Measurements from ENCODE around the gene LIF. TPM values are rescaled to one million over a fixed set of nuclear protein-coding genes. Genes with fewer than 3 reads are reported as not detected.

The LIF gene
- total and polyA plus RNA-seq, 5 experiments from 2014 or later = not detected

- Mint-ChIP-seq H3K4me3 (no peak overlapping the region), H3K4me1 (peaks cover 36 to 70% (median 67%) of the 10 kb centered on the region in 4 donors), H3K27ac (peak overlapping the region in 8 of 10 donors; percentile 1 to 86 (median 47)), H3K36me3 (no peaks in the 10 kb centered on the region), H3K27me3 (no peaks in the 10 kb centered on the region), H3K9me3 (no peaks in the 10 kb centered on the region)
- POLR2A ChIA-PET = no interaction called here
- no peak for ATAC-seq
- no peak for DNase-seq
Measured at GRCh38 chr22:30225220-30225927, 21.2 kb downstream of the LIF start.

- H3K4me3 Mint-ChIP-seq = no peak overlapping the region
- no peaks in the 10 kb centered on the region for H3K36me3 Mint-ChIP-seq
- H3K27me3 Mint-ChIP-seq = no peaks in the 10 kb centered on the region
- no peaks in the 10 kb centered on the region for H3K9me3 Mint-ChIP-seq
- POLR2A ChIA-PET = no interaction called here
- DNase-seq (no peak), ATAC-seq (no peak)
- H3K4me1 Mint-ChIP-seq = peaks cover 46 to 81% (median 77%) of the 10 kb centered on the region in 4 donors
- peak overlapping the region in 8 of 10 donors; percentile 6 to 94 (median 49) for H3K27ac Mint-ChIP-seq
Measured at GRCh38 chr22:30224161-30224857, 22.2 kb downstream of the LIF start.

- Mint-ChIP-seq H3K4me1 (peaks cover 43 to 83% (median 76%) of the 10 kb centered on the region in 4 donors), H3K27me3 (no peaks in the 10 kb centered on the region), H3K27ac (peak overlapping the region in 8 of 10 donors; percentile 46 to 94 (median 58)), H3K4me3 (no peak overlapping the region), H3K36me3 (no peaks in the 10 kb centered on the region), H3K9me3 (no peaks in the 10 kb centered on the region)
- POLR2A ChIA-PET = no interaction called here
- no peak for ATAC-seq
- DNase-seq = no peak
Measured at GRCh38 chr22:30223303-30223702, 23.3 kb downstream of the LIF start.

GRCh38 chr22:30222321-30222720, 24.2 kb downstream of the LIF start:
- POLR2A ChIA-PET = interaction anchor here (0.5 kb wide), 1 partner anchor 144 kb away, joined by 3 read pairs; no protein-coding TSS in a partner anchor
- H3K36me3 Mint-ChIP-seq = no peaks in the 10 kb centered on the region
- H3K9me3 Mint-ChIP-seq = no peaks in the 10 kb centered on the region
- H3K27me3 Mint-ChIP-seq = no peaks in the 10 kb centered on the region
- no peak overlapping the region for H3K4me3 Mint-ChIP-seq
- peaks cover 40 to 77% (median 67%) of the 10 kb centered on the region in 4 donors for H3K4me1 Mint-ChIP-seq
- peak overlapping the region in 6 of 10 donors; percentile 29 to 94 (median 88) for H3K27ac Mint-ChIP-seq
- no peak for DNase-seq
- no peak for ATAC-seq

GRCh38 chr22:30221121-30221992, 25.2 kb downstream of the LIF start:
- peak overlapping the region; percentile 77 to 95 (median 90) for H3K27ac Mint-ChIP-seq
- peaks cover 37 to 71% (median 61%) of the 10 kb centered on the region in 4 donors for H3K4me1 Mint-ChIP-seq
- no peaks in the 10 kb centered on the region for H3K36me3 Mint-ChIP-seq
- POLR2A ChIA-PET = no interaction called here
- H3K4me3 Mint-ChIP-seq = peak overlapping the region; percentile 66 to 86 (median 78)
- H3K27me3 Mint-ChIP-seq = no peaks in the 10 kb centered on the region
- DNase-seq = peak; percentile 19 to 79 (median 60)
- H3K9me3 Mint-ChIP-seq = no peaks in the 10 kb centered on the region
- ATAC-seq = peak; percentile 79 to 90

- DNase-seq (no peak), ATAC-seq (no peak)
- Mint-ChIP-seq H3K4me1 (peaks cover 39 to 63% (median 53%) of the 10 kb centered on the region in 4 donors), H3K27me3 (no peaks in the 10 kb centered on the region), H3K36me3 (no peaks in the 10 kb centered on the region), H3K9me3 (no peaks in the 10 kb centered on the region), H3K4me3 (peak overlapping the region; percentile 66 to 86 (median 78)), H3K27ac (peak overlapping the region; percentile 77 to 95 (median 90))
- POLR2A ChIA-PET = interaction anchor here (0.6 kb wide), 1 partner anchor 1028 kb away, joined by 3 read pairs; no protein-coding TSS in a partner anchor
Measured at GRCh38 chr22:30220338-30221012, 26.1 kb downstream of the LIF start.

GRCh38 chr22:30219668-30220278, 26.8 kb downstream of the LIF start:
- H3K4me3 Mint-ChIP-seq = peak overlapping the region in 8 of 10 donors; percentile 16 to 86 (median 78)
- H3K4me1 Mint-ChIP-seq = peaks cover 35 to 60% (median 48%) of the 10 kb centered on the region in 4 donors
- DNase-seq (no peak), ATAC-seq (no peak)
- POLR2A ChIA-PET = interaction anchor here (0.6 kb wide), 1 partner anchor 1029 kb away, joined by 3 read pairs; no protein-coding TSS in a partner anchor
- peak overlapping the region in 9 of 10 donors; percentile 20 to 94 (median 89) for H3K27ac Mint-ChIP-seq
- H3K36me3 Mint-ChIP-seq = no peaks in the 10 kb centered on the region
- H3K27me3 Mint-ChIP-seq = no peaks in the 10 kb centered on the region
- no peaks in the 10 kb centered on the region for H3K9me3 Mint-ChIP-seq

GRCh38 chr22:30219049-30219654, 27.4 kb downstream of the LIF start:
- Mint-ChIP-seq H3K4me1 (peaks cover 35 to 60% (median 46%) of the 10 kb centered on the region in 4 donors), H3K9me3 (no peaks in the 10 kb centered on the region), H3K27me3 (no peaks in the 10 kb centered on the region), H3K36me3 (no peaks in the 10 kb centered on the region), H3K4me3 (peak overlapping the region in 3 of 10 donors; percentile 13 to 81 (median 80)), H3K27ac (peak overlapping the region in 2 of 10 donors; percentile 22 to 89)
- ATAC-seq (no peak), DNase-seq (no peak)
- POLR2A ChIA-PET = no interaction called here

GRCh38 chr22:30217698-30218560, 28.6 kb downstream of the LIF start:
- peaks cover 36 to 55% (median 44%) of the 10 kb centered on the region in 4 donors for H3K4me1 Mint-ChIP-seq

GRCh38 chr22:30216710-30217109, 29.8 kb downstream of the LIF start:
- H3K4me1 Mint-ChIP-seq = peaks cover 31 to 45% (median 38%) of the 10 kb centered on the region in 4 donors
- no peaks in the 10 kb centered on the region for H3K9me3 Mint-ChIP-seq
- ATAC-seq = no peak
- H3K36me3 Mint-ChIP-seq = no peaks in the 10 kb centered on the region
- H3K27me3 Mint-ChIP-seq = no peaks in the 10 kb centered on the region
- no peak for DNase-seq
- POLR2A ChIA-PET = no interaction called here
- H3K4me3 Mint-ChIP-seq = no peak overlapping the region
- H3K27ac Mint-ChIP-seq = no peak overlapping the region

More at GRCh38 chr22:30217698-30218560, 28.6 kb downstream of the LIF start:
- H3K9me3 Mint-ChIP-seq = no peaks in the 10 kb centered on the region
- peak overlapping the region in 3 of 10 donors; percentile 10 to 57 (median 27) for H3K27ac Mint-ChIP-seq
- no peaks in the 10 kb centered on the region for H3K27me3 Mint-ChIP-seq
- H3K4me3 Mint-ChIP-seq = no peak overlapping the region
- no peaks in the 10 kb centered on the region for H3K36me3 Mint-ChIP-seq
- DNase-seq (no peak), ATAC-seq (no peak)
- POLR2A ChIA-PET = interaction anchor here (0.6 kb wide), 1 partner anchor 16 kb away, joined by 4 read pairs; no protein-coding TSS in a partner anchor
